ENCODE results near the gene TOP3A.
"Not testable (repeated sequence)": the region's sequence is repeated elsewhere in the genome, so short reads cannot be mapped to it uniquely, and the experiment has no call there.

Gene TOP3A

GRCh38 chr17:18353541-18353940 lies 38.7 kb upstream of the TOP3A start:
- no peaks in the 10 kb centered on the region for H3K9me3 ChIP-seq (ENCODE audit: control insufficient read depth, low read length)
- no peak overlapping the region for H3K27ac ChIP-seq
- peaks cover 7% of the 10 kb centered on the region for H3K79me2 ChIP-seq
- peaks cover 4% of the 10 kb centered on the region for H3K4me1 ChIP-seq
- H2AFZ ChIP-seq = no peak overlapping the region
- H3K9ac ChIP-seq = no peak overlapping the region
- no peaks in the 10 kb centered on the region for H3K36me3 ChIP-seq (ENCODE audit: control insufficient read depth, insufficient read depth, low read length)
- no peak for TF ChIP-seq CTCF (IDR thresholded peaks at IDR 0.05)
- no peak overlapping the region for H3K4me3 ChIP-seq (ENCODE audit: low read depth, low read length)
- no peaks in the 10 kb centered on the region for H3K27me3 ChIP-seq (ENCODE audit: control insufficient read depth, insufficient read depth, low read length)
- no peak overlapping the region for H3K4me2 ChIP-seq (ENCODE audit: low read length)

DNA sequence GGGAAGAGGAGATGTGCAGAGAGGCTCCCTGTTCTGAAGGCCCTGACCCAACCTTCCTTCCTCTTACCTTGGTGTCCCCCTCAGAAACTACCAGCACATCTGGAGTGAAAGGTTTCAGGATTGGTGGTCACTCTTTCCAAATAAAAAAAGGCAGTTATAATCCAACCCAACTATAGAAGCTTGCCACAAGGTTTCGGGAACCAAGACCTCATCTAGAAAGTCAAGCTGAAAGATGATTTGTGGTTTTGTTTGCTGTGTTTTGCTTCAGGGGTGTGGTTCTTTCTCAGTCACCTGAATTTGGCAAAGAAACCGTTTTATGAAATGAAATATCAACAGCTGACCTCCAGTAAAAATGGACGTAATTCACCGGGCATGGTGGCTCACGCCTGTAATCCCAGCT lies 29.2 kb upstream of the TOP3A start:
- no peaks in the 10 kb centered on the region for H3K36me3 ChIP-seq (ENCODE audit: control insufficient read depth, insufficient read depth, low read length)
- H3K4me3 ChIP-seq (ENCODE audit: low read depth, low read length) = no peak overlapping the region
- no peak for TF ChIP-seq CTCF (IDR thresholded peaks at IDR 0.05)
- H3K27me3 ChIP-seq (ENCODE audit: control insufficient read depth, insufficient read depth, low read length) = no peaks in the 10 kb centered on the region
- peak overlapping the region; percentile 21 for H3K27ac ChIP-seq
- no peak overlapping the region for H3K9ac ChIP-seq
- no peak overlapping the region for H2AFZ ChIP-seq
- peaks cover 7% of the 10 kb centered on the region for H3K79me2 ChIP-seq
- no peaks in the 10 kb centered on the region for H3K9me3 ChIP-seq (ENCODE audit: control insufficient read depth, low read length)
- no peak overlapping the region for H3K4me2 ChIP-seq (ENCODE audit: low read length)
- peaks cover 5% of the 10 kb centered on the region for H3K4me1 ChIP-seq

DNA sequence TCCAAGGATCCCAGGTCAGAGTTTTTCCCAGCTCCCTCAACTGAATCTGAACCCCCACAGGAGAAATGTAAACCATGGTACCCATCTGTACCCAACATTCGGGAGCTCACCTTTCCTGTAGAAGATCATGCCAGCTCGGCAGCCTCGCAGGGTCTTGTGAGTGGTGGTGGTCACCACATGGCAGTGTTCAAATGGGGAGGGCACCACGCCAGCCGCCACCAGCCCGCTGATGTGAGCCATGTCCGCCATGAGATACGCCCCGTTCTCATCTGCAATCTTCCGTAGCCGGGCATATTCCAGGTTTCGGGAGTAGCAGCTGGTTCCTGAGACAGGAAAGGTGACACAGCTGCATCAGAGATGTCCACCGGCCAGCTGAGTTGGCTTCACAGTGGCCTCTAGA lies 25.1 kb upstream of the TOP3A start:
- Histone ChIP-seq H3K9me3 (ENCODE audit: control insufficient read depth, low read length) (no peaks in the 10 kb centered on the region), H3K4me1 (peaks cover 5% of the 10 kb centered on the region), H3K27ac (no peak overlapping the region), H3K27me3 (ENCODE audit: control insufficient read depth, insufficient read depth, low read length) (no peaks in the 10 kb centered on the region), H3K79me2 (peaks cover 7% of the 10 kb centered on the region), H2AFZ (no peak overlapping the region), H3K9ac (no peak overlapping the region), H3K36me3 (ENCODE audit: control insufficient read depth, insufficient read depth, low read length) (no peaks in the 10 kb centered on the region), H3K4me2 (ENCODE audit: low read length) (no peak overlapping the region), H3K4me3 (ENCODE audit: low read depth, low read length) (no peak overlapping the region)
- TF ChIP-seq CTCF (IDR thresholded peaks at IDR 0.05) = no peak

DNA sequence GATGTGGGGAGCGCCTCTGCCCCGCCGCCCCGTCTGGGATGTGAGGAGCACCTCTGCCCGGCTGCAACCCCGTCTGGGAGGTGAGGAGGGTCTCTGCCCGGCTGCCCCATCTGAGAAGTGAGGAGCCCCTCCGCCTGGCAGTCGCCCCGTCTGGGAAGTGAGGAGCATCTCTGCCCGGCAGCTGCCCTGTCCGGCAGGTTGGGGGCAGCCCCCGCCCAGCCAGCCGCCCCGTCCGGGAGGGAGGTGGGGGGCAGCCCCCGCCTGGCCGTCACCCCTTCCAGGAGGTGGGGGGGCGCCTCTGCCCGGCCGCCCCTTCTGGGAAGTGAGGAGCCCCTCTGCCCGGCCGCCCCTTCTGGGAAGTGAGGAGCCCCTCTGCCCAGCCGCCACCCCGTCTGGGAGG lies 23.4 kb upstream of the TOP3A start:
- not testable (repeated sequence) for H3K36me3 ChIP-seq (ENCODE audit: control insufficient read depth, insufficient read depth, low read length)

GRCh38 chr17:18332909-18333489 lies 18.2 kb upstream of the TOP3A start:
- no peak overlapping the region for H3K4me2 ChIP-seq (ENCODE audit: low read length)
- H3K36me3 ChIP-seq (ENCODE audit: control insufficient read depth, insufficient read depth, low read length) = no peaks in the 10 kb centered on the region
- H3K27ac ChIP-seq = no peak overlapping the region
- no peak for TF ChIP-seq CTCF (IDR thresholded peaks at IDR 0.05)
- H3K9ac ChIP-seq = no peak overlapping the region
- peaks cover 2% of the 10 kb centered on the region for H3K79me2 ChIP-seq
- H3K4me1 ChIP-seq = no peaks in the 10 kb centered on the region
- no peaks in the 10 kb centered on the region for H3K27me3 ChIP-seq (ENCODE audit: control insufficient read depth, insufficient read depth, low read length)
- H2AFZ ChIP-seq = no peak overlapping the region
- H3K9me3 ChIP-seq (ENCODE audit: control insufficient read depth, low read length) = no peaks in the 10 kb centered on the region
- no peak overlapping the region for H3K4me3 ChIP-seq (ENCODE audit: low read depth, low read length)

More for the DNA sequence above, 23.4 kb upstream of the TOP3A start:
- H3K4me1 ChIP-seq; H3K27me3 ChIP-seq (ENCODE audit: control insufficient read depth, insufficient read depth, low read length); H3K9ac ChIP-seq; H3K4me3 ChIP-seq (ENCODE audit: low read depth, low read length); H2AFZ ChIP-seq; H3K9me3 ChIP-seq (ENCODE audit: control insufficient read depth, low read length); H3K79me2 ChIP-seq; H3K4me2 ChIP-seq (ENCODE audit: low read length); H3K27ac ChIP-seq: not testable (repeated sequence)

All from parathyroid adenoma (tissue), 2 donors.